Central memory CD4-positive, alpha-beta T cell (primary cell): Measurements from ENCODE around the gene ZNF791.
"Not testable (repeated sequence)": the region's sequence is repeated elsewhere in the genome, so short reads cannot be mapped to it uniquely, and the experiment has no call there.

ENCODE experiments used
- DNase-seq: peaks from one replicate; pipeline ENCODE4 v3.0.0; 2022

ZNF791 gene

DNA sequence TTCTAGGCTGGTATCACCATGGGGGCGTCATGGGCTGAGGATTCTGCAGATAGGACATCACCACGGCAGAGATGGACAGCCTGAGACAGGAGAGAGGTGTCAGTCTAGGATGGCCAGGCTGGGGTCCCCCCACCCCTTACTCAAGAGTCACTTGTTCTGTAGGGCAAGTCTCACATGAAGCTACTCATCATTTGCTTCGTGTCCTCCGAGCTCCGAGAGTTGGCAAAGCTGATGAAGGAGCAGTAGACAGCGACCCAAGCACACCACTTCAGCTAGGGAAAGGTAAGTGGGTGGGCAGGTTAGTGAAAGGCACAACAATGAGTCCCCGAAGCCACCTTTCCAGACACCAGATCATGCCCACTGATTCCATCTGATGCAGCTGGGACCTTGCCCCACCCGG is 57.6 kb downstream of the ZNF791 start:
- no peak for DNase-seq

DNA sequence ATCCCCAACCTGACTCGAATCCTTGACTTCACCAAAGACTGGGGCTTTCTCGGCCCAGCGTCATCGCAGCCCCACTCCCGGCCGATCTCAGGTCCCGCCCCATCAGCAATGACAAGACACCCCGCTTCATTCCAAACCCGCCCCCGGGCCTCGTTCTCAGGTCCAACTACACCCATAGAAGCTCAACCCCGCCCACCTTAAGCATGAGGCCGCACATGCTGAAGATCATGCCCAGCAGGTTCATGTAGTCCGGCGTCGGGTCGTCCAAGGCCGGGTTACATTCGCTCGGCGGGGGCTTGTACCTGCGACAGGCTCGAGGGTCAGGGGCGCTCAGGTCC is 58.2 kb downstream of the ZNF791 start:
- peak; percentile 65 for DNase-seq

DNA sequence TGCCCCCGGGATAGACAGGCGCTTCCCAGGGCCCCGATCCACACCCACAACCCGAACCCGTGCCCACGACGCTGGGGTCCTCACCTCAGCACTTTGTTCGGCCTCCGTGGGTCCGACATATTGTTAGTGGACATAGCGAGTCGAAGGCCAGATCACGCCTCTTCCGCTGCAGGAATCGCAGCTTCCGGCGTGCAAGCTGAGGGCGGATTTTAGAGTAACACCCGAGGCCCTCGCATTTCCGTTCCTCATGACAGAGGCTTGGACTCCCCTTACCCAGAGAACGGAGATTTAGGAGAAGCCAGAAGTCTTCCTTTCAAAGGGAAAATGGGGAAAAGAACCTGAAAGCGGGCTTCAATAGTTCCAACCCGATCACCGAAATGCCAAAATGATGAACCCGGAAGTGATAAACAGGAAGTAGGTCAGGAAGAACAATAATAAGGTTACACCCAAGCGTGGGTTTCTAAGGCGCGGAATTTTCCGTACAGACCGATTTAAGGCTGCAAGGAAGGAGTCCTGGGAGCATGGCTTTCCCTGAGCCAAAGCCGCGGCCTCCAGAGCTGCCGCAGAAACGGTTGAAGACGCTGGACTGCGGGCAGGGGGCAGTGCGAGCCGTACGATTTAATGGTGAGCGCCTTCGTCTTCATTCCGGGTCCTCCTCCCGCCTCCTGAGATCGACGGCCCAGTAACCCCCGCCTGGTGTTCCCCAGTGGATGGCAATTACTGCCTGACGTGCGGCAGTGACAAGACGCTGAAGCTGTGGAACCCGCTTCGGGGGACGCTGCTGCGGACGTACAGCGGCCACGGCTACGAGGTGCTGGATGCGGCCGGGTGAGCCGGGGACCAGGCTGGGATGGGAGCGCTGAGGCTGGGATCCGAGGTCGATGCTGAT is 58.8 kb downstream of the ZNF791 start:
- DNase-seq, result peak; percentile 75

- DNase-seq, result no peak
Observed at GRCh38 chr19:12670159-12670928, 59.6 kb downstream of the ZNF791 start.

DNA sequence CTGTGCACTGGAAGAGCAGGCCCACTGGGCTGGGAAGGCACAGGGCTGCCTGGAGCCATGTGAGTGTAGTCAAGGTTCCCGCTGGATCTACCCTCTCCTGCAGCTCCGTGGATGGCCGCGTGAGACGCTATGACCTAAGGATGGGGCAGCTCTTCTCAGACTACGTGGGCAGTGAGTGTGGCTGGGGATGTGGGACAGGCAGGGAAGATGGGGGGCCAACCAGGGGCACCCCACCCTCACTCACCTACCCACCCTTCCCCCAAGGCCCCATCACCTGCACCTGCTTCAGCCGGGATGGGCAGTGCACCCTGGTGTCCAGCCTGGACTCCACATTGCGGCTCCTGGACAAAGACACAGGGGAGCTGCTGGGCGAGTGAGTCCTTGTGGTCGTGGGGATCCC is 62.0 kb downstream of the ZNF791 start:
- DNase-seq, result no peak

- no peak for DNase-seq
Observed at GRCh38 chr19:12675399-12675798, 64.7 kb downstream of the ZNF791 start.

- no peak for DNase-seq
Observed at GRCh38 chr19:12675940-12676339, 65.2 kb downstream of the ZNF791 start.

- peak; percentile 66 for DNase-seq
Observed at GRCh38 chr19:12676384-12676792, 65.7 kb downstream of the ZNF791 start.

DNA sequence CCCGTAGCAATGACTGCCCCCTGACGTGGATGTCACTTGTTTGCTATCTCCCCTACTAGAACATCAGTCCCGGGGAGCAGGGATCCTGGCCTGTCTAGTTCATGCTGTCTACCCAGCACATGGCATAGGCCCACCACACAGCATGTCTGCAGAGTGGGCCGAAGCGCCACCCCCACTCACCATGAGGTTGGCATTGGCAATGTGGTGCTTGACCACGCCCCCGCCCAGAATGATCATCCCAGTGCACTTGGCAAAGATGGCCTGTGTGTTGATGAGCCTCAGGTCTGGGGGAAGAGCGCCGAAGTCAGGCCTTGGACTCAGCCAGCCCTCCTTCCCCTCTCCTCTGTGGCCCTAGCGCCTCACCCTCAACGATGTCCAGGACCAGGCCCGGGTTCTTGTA is 66.2 kb downstream of the ZNF791 start:
- DNase-seq, result no peak

DNA sequence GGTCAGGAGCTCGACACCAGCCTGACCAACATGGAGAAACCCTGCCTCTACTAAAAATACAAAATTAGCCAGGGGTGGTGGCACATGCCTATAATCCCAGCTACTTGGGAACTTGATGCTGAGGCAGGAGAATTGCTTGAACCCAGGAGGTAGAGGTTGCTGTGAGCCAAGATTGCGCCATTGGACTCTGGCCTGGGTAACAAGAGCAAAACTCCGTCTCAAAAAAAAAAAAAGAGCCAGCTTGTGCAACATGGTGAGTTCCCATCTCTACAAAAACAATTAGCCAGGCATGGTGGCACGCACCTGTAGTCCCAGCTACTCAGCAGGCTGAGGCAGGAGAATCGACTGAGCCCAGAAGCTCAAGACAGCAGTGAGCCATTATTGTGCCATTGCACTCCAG is 67.3 kb downstream of the ZNF791 start:
- DNase-seq, result not testable (repeated sequence)

- no peak for DNase-seq
Observed at GRCh38 chr19:12680034-12680433, 69.3 kb downstream of the ZNF791 start.

DNA sequence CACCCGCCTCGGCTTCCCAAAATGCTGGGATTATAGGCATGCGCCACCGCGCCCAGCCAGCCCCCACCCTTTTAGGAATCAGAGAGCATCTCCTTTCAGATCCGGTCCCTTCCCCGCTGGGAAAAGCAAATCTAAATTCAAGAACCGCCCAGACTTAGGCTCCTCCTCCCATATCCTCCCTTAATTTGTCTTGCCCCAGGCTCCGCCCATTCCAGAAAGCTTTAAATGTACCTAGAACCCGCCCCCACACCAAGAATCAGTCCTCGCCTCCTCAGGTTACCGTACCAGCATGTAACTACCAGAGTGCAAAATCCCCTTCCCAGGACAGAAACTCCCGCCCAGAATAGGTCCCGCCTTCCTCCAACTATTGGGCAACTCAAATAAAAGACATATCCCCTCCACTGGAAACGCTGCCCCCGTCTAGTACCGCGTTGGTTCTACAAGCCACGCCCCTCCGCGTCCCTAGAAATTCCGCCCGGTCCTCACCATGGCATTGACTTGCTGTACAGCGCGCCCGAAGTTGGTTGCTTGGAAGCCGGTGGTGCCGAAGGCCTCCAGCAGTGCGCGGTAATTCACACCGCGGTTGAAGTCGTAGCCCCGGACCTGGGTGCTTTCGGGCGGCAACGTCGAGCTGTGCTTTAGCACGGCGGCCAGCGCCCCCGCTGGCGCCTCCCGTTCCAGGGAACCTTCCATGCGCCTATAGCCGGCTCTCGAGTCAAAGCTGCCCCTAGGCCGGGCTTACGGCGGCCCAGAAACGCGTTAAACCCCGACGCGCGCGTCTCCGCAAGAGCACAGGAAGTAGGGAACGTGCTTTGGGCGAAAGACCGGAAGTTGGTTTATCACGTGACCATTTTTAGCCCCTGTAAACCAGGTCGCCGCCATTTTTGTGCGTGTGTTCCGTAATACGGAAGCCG is 70.6 kb downstream of the ZNF791 start, which contains the start of gene DHPS:
TSS of gene DHPS (minus strand) at position 807 of the 914 bp plus-strand sequence. CDS start at position 693, 114 bp downstream.
- peak; percentile 94 for DNase-seq
